Measurements from ENCODE around the gene RNU1-4. TPM values are rescaled to one million over a fixed set of nuclear protein-coding genes. Genes with fewer than 3 reads are reported as not detected.
A peak's percentile ranks its signal among the peaks of the same experiment; 100 is the strongest.
"Not testable (repeated sequence)": the region's sequence is repeated elsewhere in the genome, so short reads cannot be mapped to it uniquely, and the experiment has no call there.

RNU1-4 gene
- polyA plus RNA-seq (2012; ENCODE audit: missing spikeins), result 139 TPM

DNA sequence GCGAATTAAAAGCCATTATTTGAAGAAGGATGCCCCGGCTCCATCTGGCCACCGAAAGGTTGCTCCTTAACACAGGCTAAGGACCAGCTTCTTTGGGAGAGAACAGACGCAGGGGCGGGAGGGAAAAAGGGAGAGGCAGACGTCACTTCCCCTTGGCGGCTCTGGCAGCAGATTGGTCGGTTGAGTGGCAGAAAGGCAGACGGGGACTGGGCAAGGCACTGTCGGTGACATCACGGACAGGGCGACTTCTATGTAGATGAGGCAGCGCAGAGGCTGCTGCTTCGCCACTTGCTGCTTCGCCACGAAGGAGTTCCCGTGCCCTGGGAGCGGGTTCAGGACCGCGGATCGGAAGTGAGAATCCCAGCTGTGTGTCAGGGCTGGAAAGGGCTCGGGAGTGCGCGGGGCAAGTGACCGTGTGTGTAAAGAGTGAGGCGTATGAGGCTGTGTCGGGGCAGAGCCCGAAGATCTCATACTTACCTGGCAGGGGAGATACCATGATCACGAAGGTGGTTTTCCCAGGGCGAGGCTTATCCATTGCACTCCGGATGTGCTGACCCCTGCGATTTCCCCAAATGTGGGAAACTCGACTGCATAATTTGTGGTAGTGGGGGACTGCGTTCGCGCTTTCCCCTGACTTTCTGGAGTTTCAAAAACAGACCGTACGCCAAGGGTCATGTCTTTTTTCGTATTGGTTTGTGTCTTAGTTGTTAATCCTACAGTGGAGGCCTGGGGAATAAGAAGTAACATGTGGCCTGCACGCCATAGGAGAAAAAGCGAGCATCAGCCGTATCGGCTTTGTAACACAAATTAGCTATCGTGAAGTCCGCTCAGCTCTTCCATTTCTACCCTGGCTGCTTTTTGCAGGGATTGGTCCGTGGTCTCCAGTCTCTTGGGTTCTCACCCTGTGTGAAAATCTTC is at the start of gene RNU1-4:
Gene RNU1-4 (plus strand): TSS at position 470 of the 918 bp plus-strand sequence.
- DNase-seq (ENCODE audit: insufficient read length); FAIRE-seq: not testable (repeated sequence)

DNA sequence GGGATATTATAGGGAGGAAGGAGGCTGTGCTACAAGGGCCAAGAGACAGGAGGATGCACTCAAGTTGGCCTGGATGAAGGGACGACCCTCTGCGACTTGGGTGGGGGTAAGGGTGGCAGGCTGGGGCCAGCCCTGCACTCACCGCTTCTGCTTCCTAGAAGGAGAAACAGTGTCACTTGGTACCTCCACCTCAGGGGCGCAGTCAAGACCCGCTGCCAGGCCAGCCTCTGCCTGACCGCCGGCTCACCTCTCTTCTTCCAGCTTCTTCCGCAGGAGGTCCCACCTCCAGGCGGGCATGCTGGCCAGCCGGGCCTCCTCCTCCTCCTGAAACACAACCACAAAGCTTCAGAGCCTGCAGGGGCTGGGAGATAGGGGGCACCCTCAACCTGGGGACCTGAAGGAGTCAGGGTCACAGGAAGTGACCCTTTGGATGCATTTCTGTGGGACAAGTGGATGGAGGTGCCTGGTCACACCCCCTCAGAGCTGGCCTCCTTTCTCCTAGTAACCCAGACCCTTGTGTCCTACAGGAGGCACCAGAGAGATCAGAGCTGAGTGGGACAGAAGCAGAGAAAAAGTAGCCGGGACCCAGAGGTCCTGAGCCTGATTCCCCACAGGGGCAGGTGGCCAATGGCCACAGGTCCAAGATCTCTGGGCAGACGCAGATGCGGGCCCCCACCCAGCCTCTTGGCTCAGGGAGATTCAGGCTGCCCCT is 49.2 kb upstream of the RNU1-4 start:
- DNase-seq (ENCODE audit: insufficient read length); FAIRE-seq: not testable (repeated sequence)

DNA sequence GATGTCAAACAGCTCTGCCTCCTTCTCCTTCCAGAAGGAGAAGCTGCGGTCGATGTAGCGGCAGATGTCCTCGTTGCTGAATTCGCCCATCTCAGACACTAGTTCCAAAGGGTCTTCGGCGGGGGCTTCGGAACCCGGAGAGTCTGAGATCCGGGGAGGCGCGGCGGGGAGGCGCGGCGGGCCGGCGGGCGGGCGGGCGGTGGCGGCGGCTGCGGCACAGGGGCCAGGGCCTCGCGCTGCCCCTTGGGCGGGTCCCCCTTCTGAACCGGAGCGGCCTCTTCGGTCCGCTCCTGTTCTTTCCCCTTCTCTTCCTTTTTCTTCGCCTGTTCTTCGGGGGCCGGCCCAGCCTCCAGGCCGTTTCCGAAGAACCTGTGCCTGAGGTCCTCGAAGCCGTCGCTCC is 48.0 kb upstream of the RNU1-4 start:
- not testable (repeated sequence) for FAIRE-seq; DNase-seq (ENCODE audit: insufficient read length)

DNA sequence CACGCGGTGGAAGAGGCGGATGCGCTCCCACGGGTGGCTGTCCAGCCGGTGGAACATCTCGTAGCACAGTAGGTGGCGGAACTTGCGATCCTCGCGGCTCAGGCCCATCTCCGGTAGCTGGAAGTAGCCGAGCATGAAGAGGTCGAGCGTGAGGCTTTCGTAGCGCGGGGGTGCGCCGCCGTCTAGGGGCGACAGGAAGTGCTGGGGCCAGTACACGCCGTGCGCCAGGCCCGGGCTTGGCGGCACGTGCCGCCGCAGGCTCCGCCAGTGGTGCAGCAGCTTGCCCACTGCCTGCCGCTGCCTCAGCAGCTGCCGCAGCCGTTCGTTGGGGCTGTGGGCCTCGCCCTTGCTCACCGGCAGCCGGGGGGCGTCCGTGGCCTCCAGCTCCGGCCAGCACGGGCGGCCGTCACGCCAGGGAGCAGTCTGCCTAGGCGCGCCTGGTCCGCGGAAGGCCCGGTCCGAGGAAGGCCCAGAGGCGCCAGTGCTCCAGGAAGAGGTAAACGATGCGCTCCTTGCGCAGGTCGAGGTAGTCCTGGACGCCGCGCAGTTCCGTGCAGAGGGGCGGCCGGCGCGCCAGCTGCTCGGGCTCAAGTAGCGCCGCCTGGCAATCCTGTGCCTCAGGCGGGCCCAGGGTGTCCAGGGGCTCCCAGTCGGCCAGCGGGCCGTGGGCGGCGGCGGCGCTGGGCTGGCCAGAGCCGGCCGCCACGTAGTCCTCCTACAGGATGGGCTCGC is 47.4 kb upstream of the RNU1-4 start:
- DNase-seq (ENCODE audit: insufficient read length); FAIRE-seq: not testable (repeated sequence)

DNA sequence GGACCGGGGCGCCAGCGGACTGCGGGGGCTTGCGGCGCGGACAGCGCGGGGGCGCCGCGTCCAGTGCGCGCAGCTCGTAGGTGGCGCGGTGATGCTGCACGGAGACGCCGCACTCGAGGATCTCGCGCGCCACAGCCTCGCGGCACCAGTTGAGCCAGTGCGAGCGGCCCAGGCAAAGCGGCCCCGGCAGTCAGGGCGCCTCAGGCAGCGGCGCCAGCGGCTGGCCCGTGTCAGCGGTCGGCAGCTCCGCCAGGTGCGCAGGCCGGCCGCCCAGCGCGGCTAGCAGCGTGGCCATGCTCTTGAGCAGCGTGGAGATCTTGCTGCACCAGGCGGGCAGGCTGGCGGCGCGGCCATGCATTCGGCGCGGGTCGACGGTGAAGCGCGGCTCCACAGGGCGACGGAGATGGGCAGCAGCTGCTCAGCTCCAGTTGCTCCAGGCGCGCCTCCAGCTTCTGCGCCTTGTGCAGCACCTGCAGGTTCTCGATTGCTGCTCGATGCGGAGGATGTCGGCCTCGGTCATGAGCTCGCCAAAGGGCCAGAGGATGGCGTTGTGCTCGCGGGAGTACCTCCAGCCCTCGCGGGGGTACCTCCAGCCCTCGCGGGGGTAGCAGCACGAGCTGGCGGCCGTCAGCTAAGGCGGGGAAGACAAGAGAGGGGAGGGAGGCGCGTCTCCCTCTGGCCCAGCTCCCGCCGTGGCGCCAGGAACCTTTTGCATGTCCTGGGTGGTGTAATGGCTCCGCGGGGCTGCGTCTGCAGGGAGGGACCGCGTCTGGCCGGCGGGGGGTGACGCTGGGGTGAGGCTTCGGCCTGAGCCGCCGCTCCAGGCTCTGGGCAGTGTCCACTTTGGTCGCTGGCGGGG is 46.6 kb upstream of the RNU1-4 start:
- not testable (repeated sequence) for FAIRE-seq

DNA sequence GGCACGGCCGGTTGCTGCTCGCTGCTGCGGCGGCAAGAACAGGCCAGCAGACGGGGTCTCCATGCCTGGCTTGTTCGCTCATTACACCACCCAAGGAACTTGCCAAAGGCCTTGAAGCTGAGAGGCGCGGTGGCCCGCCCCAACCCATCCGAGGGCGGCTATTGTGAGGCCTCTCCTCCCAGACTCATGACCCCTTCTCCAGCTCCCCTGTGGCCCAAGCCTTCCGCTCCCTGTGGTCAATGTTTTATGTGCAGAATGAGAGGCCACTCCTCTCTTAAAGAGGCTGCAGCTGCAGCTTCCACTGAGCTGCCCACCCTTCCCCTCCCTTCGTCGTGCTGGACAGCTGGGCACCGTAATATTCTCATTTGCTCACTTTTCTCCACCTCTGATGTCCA is 46.0 kb upstream of the RNU1-4 start:
- DNase-seq (ENCODE audit: insufficient read length); FAIRE-seq: not testable (repeated sequence)

More for the DNA sequence above, 46.6 kb upstream of the RNU1-4 start:
- not testable (repeated sequence) for DNase-seq (ENCODE audit: insufficient read length)

DNA sequence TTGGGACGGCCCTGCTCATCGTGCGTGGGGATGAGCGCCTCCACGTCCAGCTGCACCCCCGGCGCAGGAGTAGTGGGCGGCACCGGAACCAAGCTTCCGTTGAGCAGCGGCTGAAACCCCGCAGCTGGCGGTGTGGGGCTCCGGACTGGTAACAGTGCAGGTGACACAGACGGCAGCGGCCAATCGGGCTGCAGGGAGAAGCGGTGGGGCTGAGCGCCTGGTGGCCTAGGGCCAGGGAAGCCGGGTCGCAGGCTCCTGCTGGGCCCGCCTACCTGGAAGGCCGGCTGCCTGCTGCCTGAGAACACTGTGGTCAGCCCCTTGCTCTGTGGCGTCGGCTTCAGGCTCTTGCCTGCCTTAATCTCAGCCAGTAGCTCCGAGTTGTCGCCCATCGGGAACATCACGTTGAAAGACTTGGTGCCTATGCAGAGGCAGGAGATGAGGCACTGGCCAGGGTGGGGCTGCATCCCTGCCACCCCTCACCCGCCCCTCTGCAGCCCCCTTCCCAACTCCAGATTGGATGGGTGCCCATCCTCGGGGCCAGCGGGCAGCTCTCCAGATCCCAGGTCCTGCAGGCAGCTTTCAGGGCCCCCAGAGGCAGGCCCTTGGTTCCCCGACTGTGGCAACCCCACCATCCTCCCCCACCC is 43.7 kb upstream of the RNU1-4 start:
- DNase-seq (ENCODE audit: insufficient read length); FAIRE-seq: not testable (repeated sequence)

DNA sequence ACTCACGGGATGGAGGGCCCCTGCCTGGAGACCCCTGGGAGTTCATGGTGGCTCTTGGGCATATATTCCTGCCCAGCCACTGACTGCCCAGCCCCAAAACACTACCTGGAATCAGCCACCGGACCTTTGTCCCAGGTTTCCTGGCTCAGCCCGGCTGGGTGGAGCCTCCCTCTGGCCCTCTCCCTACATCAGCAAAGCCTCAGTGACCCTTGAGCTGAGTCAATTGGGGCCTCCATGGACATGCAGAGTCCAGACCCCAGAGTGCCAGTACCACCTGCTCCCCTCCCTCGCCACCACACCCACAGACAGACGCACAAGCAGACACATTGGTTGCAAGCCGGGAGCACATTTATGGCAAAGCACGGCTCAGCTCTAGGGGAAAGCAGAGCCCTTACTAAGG is 43.2 kb upstream of the RNU1-4 start:
- not testable (repeated sequence) for FAIRE-seq; DNase-seq (ENCODE audit: insufficient read length)

DNA sequence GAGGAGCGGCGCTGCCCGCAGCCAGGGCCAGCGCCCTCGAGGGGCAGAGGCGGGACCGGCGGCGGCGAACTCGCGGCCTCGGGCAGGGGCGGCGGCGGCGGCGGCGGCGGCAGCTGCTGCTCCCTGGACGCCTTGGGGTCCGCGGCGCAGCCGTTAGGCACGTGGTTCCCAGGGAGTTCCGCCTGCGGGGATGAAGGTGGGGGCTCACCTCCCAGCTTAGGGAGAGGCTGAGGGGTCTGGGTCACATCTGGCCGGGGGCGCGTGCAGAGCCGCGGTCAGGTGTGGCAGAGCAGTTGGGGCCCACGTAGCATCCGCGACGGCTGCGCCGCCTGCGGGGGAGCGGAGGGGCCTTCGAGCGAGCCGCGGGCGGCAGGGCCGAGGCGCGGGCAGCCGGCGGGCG is 40.9 kb upstream of the RNU1-4 start:
- not testable (repeated sequence) for FAIRE-seq; DNase-seq (ENCODE audit: insufficient read length)

DNA sequence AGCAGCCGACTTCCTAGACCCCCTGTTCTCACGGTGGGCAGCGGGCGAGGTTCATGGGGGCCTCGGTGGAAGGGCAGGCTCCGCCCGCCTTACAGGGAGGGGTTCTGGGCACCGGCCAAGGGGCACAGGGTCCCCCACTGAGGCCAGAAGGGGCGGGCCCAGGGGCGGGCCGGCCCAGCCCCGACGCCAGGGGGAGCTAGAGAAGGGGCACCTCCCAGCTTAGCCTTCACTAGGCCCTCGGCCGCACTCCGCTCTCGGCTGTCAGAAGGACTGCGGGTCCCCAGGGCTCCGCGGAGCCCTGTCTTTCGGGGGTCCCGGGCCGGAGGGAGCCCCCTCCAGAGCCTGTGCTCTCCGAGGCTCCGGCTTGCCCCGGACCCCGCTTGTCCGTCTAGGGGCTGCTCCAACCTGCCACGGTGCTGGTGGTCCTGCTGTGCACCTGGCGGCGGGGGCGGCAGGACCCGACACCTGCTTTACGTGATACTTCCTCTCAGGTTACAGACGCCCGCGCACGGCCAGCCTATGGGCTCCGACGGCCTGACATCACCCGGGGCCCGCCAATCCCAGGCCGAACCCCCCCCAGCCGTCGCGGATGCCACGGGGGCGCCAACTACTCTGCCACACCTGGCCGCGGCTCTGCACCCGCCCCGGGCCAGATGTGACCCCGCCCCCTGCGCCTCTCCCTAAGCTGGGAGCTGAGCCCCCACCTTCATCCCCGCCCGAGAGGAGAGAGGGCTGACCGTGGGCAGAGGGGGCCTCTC is 40.0 kb upstream of the RNU1-4 start:
- not testable (repeated sequence) for FAIRE-seq; DNase-seq (ENCODE audit: insufficient read length)

DNA sequence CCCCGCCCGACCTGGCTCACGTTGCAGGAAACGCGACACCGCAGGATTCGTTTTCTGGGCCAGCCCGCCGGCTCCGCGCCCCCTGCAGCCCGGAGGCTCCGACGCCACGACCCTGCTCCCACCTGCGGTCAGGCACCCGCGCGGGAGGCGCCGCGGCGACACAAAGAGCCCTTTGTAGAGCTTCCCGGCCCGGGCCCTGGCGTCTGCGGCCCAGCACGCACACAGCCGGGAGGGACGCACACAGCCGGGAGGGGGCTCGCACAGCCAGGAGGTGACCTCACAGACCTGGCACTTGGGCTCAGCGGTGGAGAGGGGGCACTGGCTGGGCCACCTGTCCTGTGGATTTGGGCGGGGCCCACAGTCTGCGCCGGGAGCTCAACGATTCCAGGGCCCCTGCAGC is 39.1 kb upstream of the RNU1-4 start:
- FAIRE-seq; DNase-seq (ENCODE audit: insufficient read length): not testable (repeated sequence)

DNA sequence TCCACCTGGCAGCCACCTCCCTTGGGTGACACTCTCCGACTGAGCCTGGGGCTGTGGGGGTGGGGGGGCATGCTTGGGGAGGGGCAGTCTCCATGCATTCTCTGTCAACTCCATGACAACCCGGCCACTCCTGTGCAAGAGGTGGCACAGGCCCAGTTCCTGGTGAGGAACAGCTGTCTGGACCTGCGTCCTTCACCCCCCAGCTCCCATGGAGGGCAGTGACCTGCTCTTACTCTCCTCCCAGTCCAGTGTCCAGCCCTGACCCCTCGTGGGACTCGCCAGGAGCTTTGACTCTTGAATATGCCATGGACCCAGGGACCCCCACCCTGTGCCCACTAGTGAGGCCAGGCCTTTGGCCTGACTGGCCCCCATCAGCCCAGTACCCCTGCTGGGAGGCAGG is 38.0 kb upstream of the RNU1-4 start:
- DNase-seq (ENCODE audit: insufficient read length); FAIRE-seq: not testable (repeated sequence)

DNA sequence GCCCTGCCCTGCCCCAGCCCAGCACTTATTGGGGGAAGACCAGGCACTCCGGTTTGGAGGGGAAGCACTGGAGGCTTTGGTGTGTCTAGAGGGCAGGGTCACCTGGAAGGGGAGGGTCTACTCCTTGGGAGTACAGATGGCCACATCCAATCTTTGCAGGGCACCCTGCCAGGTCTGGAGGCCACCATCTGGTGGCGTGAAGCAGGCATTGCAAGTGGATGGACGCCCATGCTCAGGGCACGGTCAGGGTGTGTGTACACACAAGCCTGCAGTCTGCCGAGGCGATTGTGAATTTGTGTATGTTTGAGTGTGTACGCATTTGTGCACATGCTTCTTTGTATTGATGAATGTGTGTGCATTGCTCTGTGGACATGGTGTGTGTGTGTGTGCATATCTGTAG is 37.2 kb upstream of the RNU1-4 start:
- peak; percentile 97 for FAIRE-seq
- DNase-seq (ENCODE audit: insufficient read length), result not testable (repeated sequence)

DNA sequence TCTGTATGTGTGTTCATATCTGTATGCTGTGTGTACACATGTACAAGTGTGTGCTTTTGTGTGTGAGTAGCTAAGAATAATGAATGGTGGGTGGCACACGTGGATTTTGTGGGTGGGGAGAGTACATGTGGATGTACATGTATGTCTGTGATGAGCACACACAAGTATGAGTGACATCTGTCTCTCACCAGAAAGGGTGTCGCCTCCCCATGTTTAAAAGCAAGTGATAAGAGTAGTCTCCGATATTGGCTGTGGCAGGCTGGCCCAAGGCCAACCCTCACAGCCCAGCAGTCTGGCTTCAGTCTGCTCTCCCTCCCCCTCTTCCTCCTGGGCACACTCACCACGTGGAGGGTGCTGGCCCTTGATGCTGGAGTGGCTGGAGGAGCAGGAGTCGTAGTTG is 36.7 kb upstream of the RNU1-4 start:
- DNase-seq (ENCODE audit: insufficient read length); FAIRE-seq: not testable (repeated sequence)

DNA sequence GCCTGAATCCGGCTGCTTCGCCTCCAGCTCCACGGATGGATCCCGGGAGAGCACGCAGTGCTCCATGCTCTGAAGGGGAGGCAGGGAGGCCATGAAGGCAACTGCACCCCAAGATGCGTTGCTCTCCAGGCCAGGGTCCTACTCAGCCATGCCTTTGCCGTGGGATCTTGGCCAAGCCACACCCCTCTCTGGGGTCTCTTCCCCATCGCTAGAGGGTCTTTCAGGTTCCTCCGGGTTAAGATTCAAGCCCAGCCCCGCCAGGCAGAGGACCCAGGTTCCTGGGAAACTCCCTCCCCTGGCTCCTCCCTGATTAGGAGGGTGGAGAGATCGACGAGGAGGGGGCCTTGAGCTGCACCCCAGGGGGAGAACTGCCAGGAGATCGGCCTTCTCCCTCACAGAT is 36.2 kb upstream of the RNU1-4 start:
- not testable (repeated sequence) for FAIRE-seq; DNase-seq (ENCODE audit: insufficient read length)

DNA sequence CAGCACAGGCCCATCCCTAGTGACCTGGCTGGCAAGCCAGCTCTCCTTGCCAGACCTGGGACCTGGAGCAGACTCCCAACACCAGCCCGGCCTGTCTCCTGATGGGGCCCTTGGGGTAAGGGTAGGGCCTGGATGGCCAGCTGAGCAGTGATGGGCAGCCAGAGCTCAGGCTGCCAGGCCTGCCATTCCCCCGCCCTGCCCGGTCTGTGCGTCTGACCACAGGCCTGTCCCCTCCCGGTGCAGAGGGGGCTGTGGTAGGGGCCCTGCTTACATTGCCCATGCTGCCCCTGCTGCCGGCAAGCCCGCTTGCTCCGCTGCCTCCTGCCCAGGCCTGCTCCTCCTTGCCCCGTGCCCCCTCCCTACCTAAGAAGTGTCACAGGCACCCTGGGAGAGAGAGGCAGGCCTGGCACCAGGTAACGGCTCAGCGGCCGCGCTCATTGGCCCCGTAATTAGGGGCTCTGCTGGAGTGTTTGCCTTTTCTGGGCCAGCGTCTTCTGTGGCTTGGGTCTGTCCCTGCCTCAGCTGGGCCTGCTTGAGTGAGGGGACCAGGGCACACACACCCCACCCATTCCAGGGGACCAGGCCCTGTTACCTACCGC is 35.7 kb upstream of the RNU1-4 start:
- not testable (repeated sequence) for FAIRE-seq; DNase-seq (ENCODE audit: insufficient read length)

DNA sequence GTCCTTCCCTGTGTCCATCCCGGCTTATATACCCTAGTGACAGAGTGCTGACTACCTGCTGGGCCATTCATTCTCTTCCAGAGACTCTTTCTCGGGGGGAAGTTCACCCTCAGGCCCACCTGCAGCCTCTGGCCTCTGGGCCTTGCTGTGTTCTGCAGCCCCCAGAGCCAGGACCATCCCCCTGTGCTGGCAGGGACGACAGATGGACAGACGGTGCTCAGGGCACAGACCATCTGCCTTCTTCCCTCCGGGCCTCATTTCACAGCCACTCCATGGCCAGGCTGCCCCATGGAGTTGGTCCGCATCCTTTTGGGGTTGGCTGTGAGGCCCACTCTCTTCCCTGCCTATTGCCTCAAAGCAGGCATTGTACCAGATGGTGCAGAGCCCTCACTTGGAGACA is 34.0 kb upstream of the RNU1-4 start:
- FAIRE-seq; DNase-seq (ENCODE audit: insufficient read length): not testable (repeated sequence)
